GM18867 (cell line): ENCODE results near the gene SLC29A3.
"Not testable (repeated sequence)": the region's sequence is repeated elsewhere in the genome, so short reads cannot be mapped to it uniquely, and the experiment has no call there.

ENCODE experiments used
- ATAC-seq: cut with Tn5 transposase; IDR thresholded peaks from one replicate; pipeline ENCODE4 v1.9.1; 2021; ENCODE audit warnings: mild to moderate bottlenecking, moderate library complexity; ENCODE audit not compliant: unreplicated experiment

The SLC29A3 gene

GRCh38 chr10:71344154-71344925, 25.3 kb downstream of the SLC29A3 start:
- ATAC-seq = no peak

GRCh38 chr10:71344993-71345480, 26.0 kb downstream of the SLC29A3 start:
- no peak for ATAC-seq

GRCh38 chr10:71345694-71346093, 26.6 kb downstream of the SLC29A3 start:
- no peak for ATAC-seq

DNA sequence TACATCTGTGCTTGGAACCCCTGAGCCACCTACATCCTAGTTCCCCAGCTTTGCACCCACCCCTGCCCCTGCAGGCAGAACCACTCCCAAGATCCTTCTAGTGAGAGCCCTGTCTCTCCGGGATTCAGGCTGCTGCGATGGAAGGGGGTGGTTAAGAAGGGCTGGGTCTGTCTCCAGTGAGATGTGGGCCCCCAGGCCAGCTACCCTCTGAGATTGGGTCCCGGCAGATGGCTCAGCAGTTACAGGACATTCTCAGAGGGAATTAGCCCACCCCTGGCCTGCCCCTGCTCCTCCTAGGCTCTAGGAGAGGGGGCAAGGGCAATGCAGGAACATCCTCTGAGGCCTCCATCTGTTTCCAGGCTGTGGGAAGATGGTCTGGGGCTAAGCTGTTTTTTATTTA, 27.7 kb downstream of the SLC29A3 start:
- no peak for ATAC-seq

DNA sequence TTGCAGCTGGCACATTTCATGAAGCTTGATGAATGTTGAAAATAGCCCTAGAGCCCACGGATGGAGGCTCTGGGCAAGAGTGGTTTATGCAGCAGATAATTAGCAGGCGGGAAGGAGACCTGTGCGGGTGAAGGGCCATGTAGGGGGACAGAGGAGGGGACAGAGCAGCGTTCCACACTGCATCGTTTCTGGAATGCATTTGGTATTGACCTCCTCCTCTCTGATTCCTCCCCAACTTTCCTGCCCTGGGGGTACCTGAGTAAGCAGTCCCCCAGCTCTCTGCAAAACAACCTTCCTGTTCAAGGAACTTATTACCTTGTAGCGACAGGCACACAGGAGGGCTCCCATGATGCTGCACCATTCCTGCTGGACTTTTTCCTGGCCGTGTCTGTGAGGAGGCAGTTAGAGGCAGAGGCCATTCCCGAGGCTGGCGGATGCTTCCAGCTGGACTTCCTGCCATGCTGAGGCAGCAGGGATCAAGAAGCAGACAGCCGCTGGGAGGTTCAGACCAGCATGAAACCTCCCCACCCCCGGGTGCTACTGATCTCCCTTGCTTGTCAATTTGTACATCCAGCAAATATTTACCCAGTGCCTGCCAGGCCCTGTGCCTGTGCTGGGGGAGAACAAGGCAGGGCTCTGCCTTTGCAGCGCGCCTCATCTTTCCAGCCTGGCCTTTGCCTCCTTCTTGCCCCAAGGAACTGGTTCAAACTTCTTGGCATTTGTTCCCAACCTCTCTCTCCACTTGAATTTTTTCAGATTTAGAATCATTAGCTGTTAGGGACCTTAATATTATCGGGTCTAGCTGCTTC, 28.7 kb downstream of the SLC29A3 start:
- no peak for ATAC-seq

- ATAC-seq = no peak
Observed at GRCh38 chr10:71348850-71349249, 29.8 kb downstream of the SLC29A3 start.

DNA sequence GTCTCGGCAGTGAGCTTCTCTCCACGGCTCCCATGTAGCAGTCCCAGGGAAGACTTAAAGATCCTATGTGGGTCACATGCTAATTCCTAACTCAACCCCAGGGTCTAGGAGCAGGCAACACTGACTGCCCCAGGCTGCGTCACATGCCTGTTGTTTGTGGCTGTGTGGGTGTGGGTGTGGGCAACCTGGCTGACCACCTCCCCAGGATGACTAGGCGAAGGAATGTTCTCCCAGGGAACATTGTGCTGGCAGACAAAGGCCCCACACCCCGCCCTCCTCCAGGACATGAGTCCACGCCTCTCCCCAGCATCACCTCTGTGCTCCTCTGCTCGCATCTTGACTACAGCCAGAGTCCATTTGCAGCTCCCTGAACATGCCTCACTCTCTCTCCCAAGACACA, 30.3 kb downstream of the SLC29A3 start:
- ATAC-seq = no peak

- no peak for ATAC-seq
Observed at GRCh38 chr10:71351087-71351486, 32.0 kb downstream of the SLC29A3 start.

GRCh38 chr10:71351628-71352319, 32.7 kb downstream of the SLC29A3 start:
- no peak for ATAC-seq

- ATAC-seq = no peak
Observed at GRCh38 chr10:71353639-71354038, 34.6 kb downstream of the SLC29A3 start.

DNA sequence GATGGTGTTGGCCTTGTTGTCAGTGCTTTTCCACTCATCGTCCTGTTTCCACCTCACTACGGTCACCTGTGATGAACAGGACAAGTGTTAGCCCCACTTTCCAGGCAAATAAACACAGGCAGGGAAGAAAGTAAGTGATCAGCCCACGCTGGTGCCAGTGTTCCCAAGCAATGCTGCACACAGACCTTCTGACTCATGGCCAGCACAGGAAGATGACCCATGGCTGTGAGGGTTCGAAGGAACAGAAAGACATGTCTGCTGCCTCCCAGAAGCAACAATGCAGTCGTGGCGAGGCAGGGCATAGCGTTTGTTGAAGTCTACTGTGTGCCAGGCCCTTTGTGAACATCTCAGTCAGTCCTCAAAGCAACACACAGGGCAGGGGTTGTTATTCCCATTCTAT, 35.7 kb downstream of the SLC29A3 start:
- no peak for ATAC-seq

- ATAC-seq = no peak
Observed at GRCh38 chr10:71355886-71356285, 36.8 kb downstream of the SLC29A3 start.

DNA sequence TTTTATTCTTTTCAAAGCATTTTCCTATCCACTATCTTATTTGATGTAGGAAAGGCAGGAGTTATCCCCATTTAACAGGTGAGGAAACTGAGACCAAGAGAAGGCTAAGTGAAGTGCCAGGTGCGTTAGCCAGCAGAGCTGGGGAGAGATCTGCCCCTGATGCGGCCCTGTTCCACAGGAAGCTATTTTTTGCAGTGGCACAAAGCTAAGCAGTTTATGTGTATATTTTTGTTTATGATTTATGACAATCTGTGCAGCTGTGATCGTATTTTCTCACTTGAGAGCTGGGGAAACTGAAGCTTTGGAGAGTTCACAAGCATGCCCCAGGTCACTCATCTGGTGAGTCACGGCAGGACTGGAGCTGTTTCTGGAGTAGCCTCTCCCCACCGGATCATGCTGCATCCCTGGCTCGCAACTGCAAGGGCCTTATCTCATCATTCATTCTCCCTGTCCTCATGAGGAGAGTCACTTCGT, 38.8 kb downstream of the SLC29A3 start:
- ATAC-seq = no peak

DNA sequence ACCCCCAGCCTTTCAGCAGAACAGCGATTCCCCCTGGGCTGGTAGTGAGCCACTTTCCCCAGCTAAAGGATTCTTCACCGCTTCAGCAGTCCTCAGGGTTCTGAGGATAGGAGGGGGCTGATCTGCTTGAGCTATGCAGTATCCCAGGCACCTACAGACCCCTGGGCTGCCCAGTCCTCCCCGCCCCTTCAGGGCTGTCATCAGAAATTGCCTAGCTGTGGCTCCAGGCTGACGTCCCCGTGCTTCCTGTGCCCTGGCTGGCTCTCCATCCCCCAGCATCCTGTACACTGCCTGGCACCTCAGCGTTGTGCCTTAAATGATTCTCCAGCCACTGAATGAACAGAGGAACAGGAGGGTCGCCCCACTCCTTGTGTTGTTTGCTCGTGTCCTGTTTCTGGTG, 39.2 kb downstream of the SLC29A3 start:
- no peak for ATAC-seq

GRCh38 chr10:71358906-71359305, 39.8 kb downstream of the SLC29A3 start:
- not testable (repeated sequence) for ATAC-seq

GRCh38 chr10:71359364-71360046, 40.4 kb downstream of the SLC29A3 start:
- no peak for ATAC-seq

DNA sequence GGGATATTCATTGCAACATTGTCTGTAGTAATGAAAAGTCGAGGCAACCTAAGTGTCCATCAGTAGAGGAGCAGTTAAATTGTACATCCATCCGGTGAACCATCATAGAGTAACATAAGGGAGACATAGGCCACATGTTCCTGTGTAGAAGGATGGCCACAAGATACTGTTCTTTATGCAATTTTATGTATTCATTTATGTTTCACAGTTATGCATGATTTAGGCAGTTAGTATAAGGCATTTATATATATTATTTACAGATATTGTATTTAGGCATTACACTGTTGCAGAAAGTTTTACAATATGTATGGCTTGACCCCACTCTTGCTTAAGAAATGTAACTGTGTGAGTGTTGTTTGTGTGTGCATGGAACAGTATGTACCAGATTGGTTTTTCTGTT, 41.7 kb downstream of the SLC29A3 start:
- no peak for ATAC-seq

DNA sequence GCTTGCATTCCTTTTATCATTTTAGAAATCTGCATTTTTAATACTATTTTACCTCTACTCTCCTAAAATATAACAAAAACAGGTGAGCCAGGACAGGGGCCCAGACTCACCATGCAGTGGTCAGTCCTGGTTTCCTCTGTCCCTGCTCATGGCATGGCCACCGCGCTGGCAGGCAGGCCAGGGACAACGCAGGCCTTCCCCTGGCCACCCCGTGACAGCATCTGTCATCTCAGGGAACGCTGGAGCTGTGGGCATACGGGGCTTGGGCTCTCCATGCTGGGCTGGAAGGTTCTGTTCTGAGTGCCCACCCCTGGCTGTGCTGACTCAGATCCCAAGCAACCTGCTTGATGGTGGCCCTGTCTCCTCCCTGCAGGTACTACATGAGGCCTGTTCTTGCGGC, 42.5 kb downstream of the SLC29A3 start:
- no peak for ATAC-seq

GRCh38 chr10:71362141-71362540, 43.1 kb downstream of the SLC29A3 start:
- no peak for ATAC-seq

DNA sequence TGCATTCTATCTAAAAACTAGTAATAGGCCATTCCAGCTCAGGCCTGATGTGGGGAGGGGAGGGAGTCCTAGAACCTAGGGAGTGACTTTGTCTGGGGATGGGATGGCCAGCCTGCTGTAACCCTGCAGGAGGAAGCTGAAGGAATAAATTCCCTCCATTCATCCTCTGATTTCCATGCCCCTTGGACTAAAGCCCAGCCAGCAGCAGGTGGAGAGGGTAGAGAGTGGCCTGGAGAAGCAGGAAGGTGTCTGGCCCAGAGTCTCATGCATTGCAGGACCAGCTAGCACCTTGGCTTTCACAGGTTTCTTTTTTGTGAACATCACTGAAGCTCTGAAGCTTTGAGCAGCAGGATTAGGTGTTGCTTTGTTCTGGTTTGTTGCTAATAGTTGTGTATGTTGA, 44.9 kb downstream of the SLC29A3 start:
- ATAC-seq = no peak

DNA sequence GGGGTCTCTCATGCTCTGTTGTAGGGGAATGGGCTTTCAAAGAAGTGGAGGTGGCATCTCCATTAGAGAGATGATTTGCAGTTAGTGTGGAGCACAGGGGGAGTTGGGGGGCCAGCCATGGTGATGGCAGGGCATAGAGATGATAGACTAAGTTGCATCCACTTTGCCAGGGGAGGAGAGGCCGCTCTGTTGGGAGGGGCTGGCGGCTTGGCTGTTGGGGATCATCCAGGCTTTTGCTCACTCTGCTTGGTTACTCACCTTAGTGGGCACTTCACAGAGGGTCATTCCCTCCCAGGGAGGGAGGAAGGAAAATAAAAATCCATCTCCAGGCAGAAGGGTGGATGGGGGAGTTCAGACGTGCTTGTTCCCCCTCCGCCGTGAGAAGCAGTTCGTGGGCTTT, 46.3 kb downstream of the SLC29A3 start:
- no peak for ATAC-seq
